HEK293T (cell line): ENCODE results near the gene KDELR1.

Experiments
- ARNT ChIP-seq: fragments of 450-650 bp; IDR thresholded peaks from 2 replicates; pipeline ENCODE4 v1.6.1; 2017; ENCODE audit warnings: mild to moderate bottlenecking
- BHLHE40 ChIP-seq: fragments of 450-650 bp; IDR thresholded peaks from 2 replicates; pipeline ENCODE4 v1.6.1; 2016; ENCODE audit warnings: mild to moderate bottlenecking, moderate library complexity, borderline replicate concordance
- FOXA1 ChIP-seq: fragments of 450-650 bp; IDR thresholded peaks from 2 replicates; pipeline ENCODE4 v1.6.1; 2016; ENCODE audit warnings: mild to moderate bottlenecking
- FOXM1 ChIP-seq: fragments of 450-650 bp; IDR thresholded peaks from 2 replicates; pipeline ENCODE4 v1.6.1; 2017; ENCODE audit warnings: mild to moderate bottlenecking, borderline replicate concordance
- LEF1 ChIP-seq: fragments of 450-650 bp; IDR thresholded peaks from 2 replicates; pipeline ENCODE4 v1.6.1; 2017; ENCODE audit warnings: mild to moderate bottlenecking, borderline replicate concordance
- PKNOX1 ChIP-seq: fragments of 450-650 bp; IDR thresholded peaks from 2 replicates; pipeline ENCODE4 v1.6.1; 2016
- SP1 ChIP-seq: fragments of 450-650 bp; IDR thresholded peaks from 2 replicates; pipeline ENCODE4 v1.6.1; 2017
- SUZ12 ChIP-seq: fragments of 450-650 bp; IDR thresholded peaks from 2 replicates; pipeline ENCODE4 v1.6.1; 2016; ENCODE audit warnings: mild to moderate bottlenecking

GRCh38 chr19:48393559-48394330, 2.4 kb upstream of the KDELR1 start, which contains the start of gene GRIN2D:
- TF ChIP-seq PKNOX1 (no peak), SUZ12 (no peak), SP1 (no peak), LEF1 (no peak), FOXA1 (no peak), BHLHE40 (no peak), ARNT (no peak), FOXM1 (no peak)
